ENCODE results near the gene SNRNP200. TPM values are rescaled to one million over a fixed set of nuclear protein-coding genes. Genes with fewer than 3 reads are reported as not detected.

Gene SNRNP200
- total and polyA plus RNA-seq, 8 donors = 31.2 to 184 (median 78.5) TPM

- Histone ChIP-seq H3K4me1 (peaks cover 10 to 39% (median 28%) of the 10 kb centered on the region in 4 donors), H3K27ac (peak overlapping the region; percentile 0 to 71 (median 55)), H3K4me3 (peak overlapping the region; percentile 55 to 62 (median 58)), H3K27me3 (peaks cover 0 to 84% (median 40%) of the 10 kb centered on the region in 3 donors), H3K36me3 (no peaks in the 10 kb centered on the region), H3K9me3 (no peaks in the 10 kb centered on the region)
- DNase-seq = peak; percentile 34 to 62
- no peak for TF ChIP-seq CTCF (IDR thresholded peaks at IDR 0.05)
- TF ChIP-seq POLR2A (IDR thresholded peaks at IDR 0.05) = no peak
- TF ChIP-seq EP300 (IDR thresholded peaks at IDR 0.05) = no peak
- no peak for TF ChIP-seq POLR2AphosphoS5 (IDR thresholded peaks at IDR 0.05)
- 4 to 5% (median 5%) methylated on average over 39 to 41 of the region's 41 CpGs for WGBS, 5 donors
- intact Hi-C loops (cut with DNase I; ENCODE audit: low total_unique reads) = no loop called here
These were observed 15.6 kb upstream of the SNRNP200 start for GRCh38 chr2:96320728-96321622.

GRCh38 chr2:96320326-96320725 lies 15.0 kb upstream of the SNRNP200 start:
- no peak for TF ChIP-seq CTCF (IDR thresholded peaks at IDR 0.05)
- TF ChIP-seq POLR2AphosphoS5 (IDR thresholded peaks at IDR 0.05) = no peak
- TF ChIP-seq EP300 (IDR thresholded peaks at IDR 0.05) = no peak
- TF ChIP-seq POLR2A (IDR thresholded peaks at IDR 0.05) = no peak
- Histone ChIP-seq H3K36me3 (no peaks in the 10 kb centered on the region), H3K4me3 (peak overlapping the region in 2 of 4 donors; percentile 55 to 62), H3K4me1 (peaks cover 10 to 33% (median 23%) of the 10 kb centered on the region in 4 donors), H3K27me3 (peaks cover 0 to 78% (median 33%) of the 10 kb centered on the region in 3 donors), H3K27ac (no peak overlapping the region), H3K9me3 (no peaks in the 10 kb centered on the region)
- 74 to 92% (median 81%) methylated on average over 3 of the region's 3 CpGs for WGBS, 5 donors
- intact Hi-C loops (cut with DNase I; ENCODE audit: low total_unique reads) = no loop called here
- DNase-seq = no peak

GRCh38 chr2:96319396-96319795 lies 14.1 kb upstream of the SNRNP200 start:
- intact Hi-C loops (cut with DNase I; ENCODE audit: low total_unique reads) = no loop called here
- no peaks in the 10 kb centered on the region for H3K9me3 ChIP-seq
- peaks cover 10 to 23% (median 15%) of the 10 kb centered on the region in 4 donors for H3K4me1 ChIP-seq
- no peak for TF ChIP-seq CTCF (IDR thresholded peaks at IDR 0.05)
- TF ChIP-seq POLR2AphosphoS5 (IDR thresholded peaks at IDR 0.05) = no peak
- TF ChIP-seq POLR2A (IDR thresholded peaks at IDR 0.05) = no peak
- no peak for TF ChIP-seq EP300 (IDR thresholded peaks at IDR 0.05)
- DNase-seq = no peak
- H3K27ac ChIP-seq = no peak overlapping the region
- 78 to 97% (median 93%) methylated on average over 1 of the region's 1 CpG for WGBS, 5 donors
- H3K36me3 ChIP-seq = no peaks in the 10 kb centered on the region
- no peak overlapping the region for H3K4me3 ChIP-seq
- H3K27me3 ChIP-seq = peaks cover 0 to 69% (median 24%) of the 10 kb centered on the region in 3 donors

- Histone ChIP-seq H3K36me3 (no peaks in the 10 kb centered on the region), H3K9me3 (no peaks in the 10 kb centered on the region), H3K27me3 (peaks cover 0 to 62% (median 24%) of the 10 kb centered on the region in 3 donors), H3K4me3 (no peak overlapping the region), H3K4me1 (peaks cover 10 to 22% (median 15%) of the 10 kb centered on the region in 4 donors), H3K27ac (no peak overlapping the region)
- intact Hi-C loops (cut with DNase I; ENCODE audit: low total_unique reads) = no loop called here
- 89 to 93% (median 92%) methylated on average over 4 of the region's 4 CpGs for WGBS, 5 donors
- TF ChIP-seq POLR2A (IDR thresholded peaks at IDR 0.05) = no peak
- DNase-seq = no peak
These were observed 13.4 kb upstream of the SNRNP200 start for GRCh38 chr2:96318723-96319122.
